ENCODE measurements around the gene VEZT.
A peak's percentile ranks its signal among the peaks of the same experiment; 100 is the strongest.

The VEZT gene

GRCh38 chr12:95201056-95201670, 16.4 kb upstream of the VEZT start:
- DNase-seq = no peak

- DNase-seq = peak; percentile 7
These were observed 14.7 kb upstream of the VEZT start for GRCh38 chr12:95202691-95203486.

GRCh38 chr12:95203487-95204030, 14.0 kb upstream of the VEZT start:
- no peak for DNase-seq

GRCh38 chr12:95204141-95204866, 13.3 kb upstream of the VEZT start:
- no peak for DNase-seq

- no peak for DNase-seq
These were observed 12.5 kb upstream of the VEZT start for GRCh38 chr12:95205016-95205624.

- peak; percentile 56 for DNase-seq
These were observed 11.9 kb upstream of the VEZT start for GRCh38 chr12:95205685-95206084.

- no peak for DNase-seq
These were observed 10.7 kb upstream of the VEZT start for GRCh38 chr12:95206916-95207315.

- no peak for DNase-seq
These were observed 10.2 kb upstream of the VEZT start for GRCh38 chr12:95207407-95207806.

GRCh38 chr12:95208678-95209077, 8.9 kb upstream of the VEZT start:
- no peak for DNase-seq

GRCh38 chr12:95212586-95212985, 5.0 kb upstream of the VEZT start:
- DNase-seq = no peak

- no peak for DNase-seq
These were observed 4.5 kb upstream of the VEZT start for GRCh38 chr12:95213119-95213518.

GRCh38 chr12:95213928-95214327, 3.7 kb upstream of the VEZT start:
- no peak for DNase-seq

- no peak for DNase-seq
These were observed 3.1 kb upstream of the VEZT start for GRCh38 chr12:95214466-95214865.

- DNase-seq = no peak
These were observed 1.7 kb upstream of the VEZT start for GRCh38 chr12:95215949-95216348.

- DNase-seq = no peak
These were observed 763 bp upstream of the VEZT start for GRCh38 chr12:95216711-95217376.

GRCh38 chr12:95218150-95219133, 835 bp downstream of the VEZT start:
- peak; percentile 78 for DNase-seq

- no peak for DNase-seq
These were observed 2.6 kb downstream of the VEZT start for GRCh38 chr12:95220190-95220589.

GRCh38 chr12:95220726-95221125, 3.1 kb downstream of the VEZT start:
- no peak for DNase-seq

GRCh38 chr12:95224202-95225170, 6.9 kb downstream of the VEZT start:
- DNase-seq = no peak

- no peak for DNase-seq
These were observed 8.1 kb downstream of the VEZT start for GRCh38 chr12:95225645-95226212.
